H1 (cell line): ENCODE results near the gene TMEM108. TPM values are rescaled to one million over a fixed set of nuclear protein-coding genes. Genes with fewer than 3 reads are reported as not detected.

Experiments used
- CTCF ChIA-PET: fragments of 300-600 bp; sonication (Branson Sonifier 250); formaldehyde crosslinking; loops from one replicate; lab custom pipeline; 2021; ENCODE audit not compliant: partially characterized antibody; lab: Charles Lee
- POLR2A ChIA-PET: fragments of 300-600 bp; sonication (Branson Sonifier 250); formaldehyde crosslinking; loops from one replicate; lab custom pipeline; 2021; ENCODE audit warnings: inconsistent platforms; ENCODE audit not compliant: partially characterized antibody; lab: Charles Lee
- DNase-seq, 2 experiments: peaks; one replicate each; pipeline versions ENCODE4 v3.0.0 to v3.0.0-alpha.2; 2010 to 2022; ENCODE audit warnings: low spot score in 2 of 2, low read depth in 1 of 2, mixed read lengths in 1 of 2
- FAIRE-seq: peaks from 2 replicates; lab custom pipeline; 2011; peaks lifted over from hg19 to GRCh38; lab: Jason Lieb, UNC
- H2AFZ ChIP-seq: 2 replicates; pipeline ENCODE4 v1.8.1; 2012; ENCODE audit warnings: low read length, inconsistent platforms
- H2AK5ac ChIP-seq: 2 replicates; pipeline ENCODE4 v1.6.1; 2013; ENCODE audit warnings: low read depth, low read length
- H2BK120ac ChIP-seq: replicated peaks from 2 replicates; pipeline ENCODE3; 2013; ENCODE audit warnings: low read depth, low read length, inconsistent platforms
- H2BK12ac ChIP-seq: 2 replicates; pipeline ENCODE4 v1.6.1; 2013; ENCODE audit warnings: low read depth, low read length
- H2BK15ac ChIP-seq: 2 replicates; pipeline ENCODE4 v1.6.1; 2013; ENCODE audit warnings: low read length
- H2BK20ac ChIP-seq: 2 replicates; pipeline ENCODE4 v1.6.1; 2013; ENCODE audit warnings: low read length
- H2BK5ac ChIP-seq: 2 replicates; pipeline ENCODE4 v1.6.1; 2013; ENCODE audit warnings: low read depth, low read length
- H3K14ac ChIP-seq: 2 replicates; pipeline ENCODE4 v1.6.1; 2013; ENCODE audit warnings: inconsistent platforms; ENCODE audit not compliant: insufficient read length
- H3K18ac ChIP-seq: 2 replicates; pipeline ENCODE4 v1.6.1; 2013; ENCODE audit warnings: low read length; ENCODE audit errors: extremely low read depth
- H3K23ac ChIP-seq: 2 replicates; pipeline ENCODE4 v1.6.1; 2013; ENCODE audit warnings: inconsistent platforms; ENCODE audit not compliant: insufficient read length
- H3K23me2 ChIP-seq: 2 replicates; pipeline ENCODE4 v1.6.1; 2013; ENCODE audit warnings: low read depth, low read length
- H3K27ac ChIP-seq: 2 replicates; pipeline ENCODE4 v1.6.1; 2011; ENCODE audit warnings: low read depth, low read length, inconsistent platforms
- H3K27me3 ChIP-seq, 4 experiments: replicated peaks in 1 of 4; 1 replicate in 1 of 4; 2 replicates in 3 of 4; pipeline versions ENCODE4 v1.6.1 to v1.8.1; 2011 to 2013; ENCODE audit warnings: low read length in 3 of 4, mild to moderate bottlenecking in 3 of 4, inconsistent platforms in 2 of 4, mixed read lengths in 2 of 4, moderate library complexity in 1 of 4; ENCODE audit not compliant: control insufficient read depth in 3 of 4, insufficient read depth in 3 of 4; ENCODE audit errors: extremely low read depth in 1 of 4
- H3K36me3 ChIP-seq, 4 experiments: 2 replicates each; pipeline versions ENCODE4 v1.6.1 to v1.8.1; 2011 to 2013; ENCODE audit warnings: mild to moderate bottlenecking in 4 of 4, low read length in 3 of 4, moderate library complexity in 2 of 4, control low read depth in 1 of 4, inconsistent platforms in 1 of 4; ENCODE audit not compliant: insufficient read depth in 4 of 4, control insufficient read depth in 2 of 4
- H3K4ac ChIP-seq: replicated peaks from 2 replicates; pipeline ENCODE3; 2013; ENCODE audit warnings: low read length, low read depth, mixed read lengths, inconsistent platforms; ENCODE audit not compliant: insufficient read length
- H3K4me1 ChIP-seq, 4 experiments: replicated peaks in 1 of 4; 1 replicate in 1 of 4; 2 replicates in 3 of 4; pipeline versions ENCODE4 v1.6.1 to v1.8.1; 2011 to 2013; ENCODE audit warnings: low read length in 3 of 4, inconsistent platforms in 2 of 4, mixed read lengths in 1 of 4; ENCODE audit not compliant: insufficient read depth in 4 of 4, control insufficient read depth in 3 of 4
- H3K4me2 ChIP-seq, 2 experiments: 2 replicates each; pipeline versions ENCODE4 v1.6.1 to v1.8.1; 2011 to 2013; ENCODE audit warnings: low read depth in 2 of 2, low read length in 2 of 2, control low read depth in 1 of 2, inconsistent platforms in 1 of 2, mild to moderate bottlenecking in 1 of 2; ENCODE audit not compliant: insufficient read depth in 1 of 2
- H3K4me3 ChIP-seq, 4 experiments: fragments of 200-600, 300-600 bp in 1 of 4; sonication (generic), shearing (Covaris generic), sonication (Bioruptor Twin) in 1 of 4; 2 replicates each; pipeline versions ENCODE4 v1.5.1 to v1.8.1; 2011 to 2016; ENCODE audit warnings: low read length in 4 of 4, low read depth in 3 of 4, control low read depth in 2 of 4, inconsistent platforms in 2 of 4, mild to moderate bottlenecking in 2 of 4, mixed read lengths in 1 of 4, moderate library complexity in 1 of 4; ENCODE audit not compliant: insufficient read depth in 2 of 4; ENCODE audit errors: extremely low read depth in 1 of 4
- H3K56ac ChIP-seq: replicated peaks from 2 replicates; pipeline ENCODE3; 2013; ENCODE audit warnings: low read depth, mild to moderate bottlenecking, mixed read lengths, low read length, inconsistent platforms; ENCODE audit not compliant: insufficient read length
- H3K79me1 ChIP-seq: 2 replicates; pipeline ENCODE4 v1.6.1; 2013; ENCODE audit warnings: low read depth, low read length, control low read depth
- H3K79me2 ChIP-seq, 2 experiments: 2 replicates each; pipeline versions ENCODE4 v1.6.1 to v1.8.1; 2012 to 2013; ENCODE audit warnings: low read length in 2 of 2, mild to moderate bottlenecking in 2 of 2, inconsistent platforms in 1 of 2; ENCODE audit not compliant: insufficient read depth in 2 of 2, control insufficient read depth in 1 of 2
- H3K9ac ChIP-seq, 4 experiments: replicated peaks in 1 of 4; 1 replicate in 1 of 4; 2 replicates in 3 of 4; pipeline versions ENCODE4 v1.6.1 to v1.8.1; 2011 to 2013; ENCODE audit warnings: low read depth in 3 of 4, low read length in 3 of 4, control low read depth in 2 of 4, mild to moderate bottlenecking in 2 of 4, moderate library complexity in 2 of 4, inconsistent platforms in 1 of 4; ENCODE audit errors: extremely low read depth in 1 of 4
- H3K9me3 ChIP-seq, 2 experiments: 2 replicates each; pipeline versions ENCODE4 v1.6.1 to v1.8.1; 2012 to 2013; ENCODE audit warnings: mild to moderate bottlenecking in 2 of 2, moderate library complexity in 2 of 2, control low read depth in 1 of 2, inconsistent platforms in 1 of 2, low read depth in 1 of 2, low read length in 1 of 2, mixed read lengths in 1 of 2; ENCODE audit not compliant: insufficient read depth in 2 of 2
- H4K20me1 ChIP-seq, 2 experiments: replicated peaks in 1 of 2; 2 replicates each; pipeline versions ENCODE3 to v1.8.1; 2011 to 2013; ENCODE audit warnings: inconsistent platforms in 2 of 2, low read length in 2 of 2, mild to moderate bottlenecking in 1 of 2; ENCODE audit not compliant: insufficient read depth in 2 of 2, control insufficient read depth in 1 of 2
- H4K5ac ChIP-seq: 2 replicates; pipeline ENCODE4 v1.6.1; 2013; ENCODE audit warnings: low read length, low read depth, mixed read lengths, inconsistent platforms; ENCODE audit not compliant: insufficient read length
- H4K8ac ChIP-seq: 2 replicates; pipeline ENCODE4 v1.8.0; 2013; ENCODE audit warnings: mild to moderate bottlenecking, moderate library complexity, low read length, inconsistent platforms; ENCODE audit not compliant: insufficient read depth; ENCODE audit errors: extremely low read depth
- H4K91ac ChIP-seq: replicated peaks from 2 replicates; pipeline ENCODE3; 2013; ENCODE audit warnings: low read length, mixed read lengths, inconsistent platforms; ENCODE audit not compliant: insufficient read length
- ASH2L ChIP-seq: fragments of 200-600, 300-600 bp; sonication (generic); IDR thresholded peaks from one replicate; pipeline ENCODE4 v1.7.1; 2017; ENCODE audit warnings: low read length
- CTBP2 ChIP-seq: IDR thresholded peaks from 2 replicates; pipeline ENCODE4 v1.7.0; 2011; ENCODE audit warnings: borderline replicate concordance, mild to moderate bottlenecking, moderate library complexity, mixed read lengths, low read length; ENCODE audit not compliant: insufficient read depth, insufficient read length
- EP300 ChIP-seq, 2 experiments: IDR thresholded peaks; 1 replicate in 1 of 2; 2 replicates in 1 of 2; pipeline ENCODE4 v1.6.1; 2011 to 2012; ENCODE audit warnings: low read depth in 2 of 2, low read length in 2 of 2, mild to moderate bottlenecking in 2 of 2, borderline replicate concordance in 1 of 2, inconsistent platforms in 1 of 2, moderate library complexity in 1 of 2
- HDAC2 ChIP-seq, 2 experiments: fragments of 300-600 bp in 1 of 2; sonication (generic) in 1 of 2; IDR thresholded peaks; 2 replicates each; pipeline ENCODE4 v1.6.1; 2011 to 2012; ENCODE audit warnings: low read depth in 2 of 2, low read length in 2 of 2, mild to moderate bottlenecking in 2 of 2, moderate library complexity in 2 of 2, borderline replicate concordance in 1 of 2, inconsistent platforms in 1 of 2
- KDM4A ChIP-seq: IDR thresholded peaks from one replicate; pipeline ENCODE4 v1.7.1; 2012; ENCODE audit warnings: low read depth, mild to moderate bottlenecking, moderate library complexity, low read length, inconsistent platforms; ENCODE audit not compliant: severe bottlenecking
- MAX ChIP-seq: IDR thresholded peaks from 2 replicates; pipeline ENCODE4 v1.6.1; 2012; ENCODE audit warnings: inconsistent platforms
- POU5F1 ChIP-seq: IDR thresholded peaks from 2 replicates; pipeline ENCODE4 v1.6.1; 2011; ENCODE audit warnings: low read depth, mild to moderate bottlenecking, low read length, moderate library complexity
- SRF ChIP-seq: IDR thresholded peaks from 2 replicates; pipeline ENCODE4 v1.6.1; 2011; ENCODE audit warnings: mild to moderate bottlenecking, low read depth, low read length, moderate library complexity
- SUZ12 ChIP-seq: fragments of 200-600 bp; sonication (generic); IDR thresholded peaks from 2 replicates; pipeline ENCODE4 v1.6.1; 2012; ENCODE audit warnings: mild to moderate bottlenecking, inconsistent platforms, low read length, moderate library complexity, mixed read lengths
- TAF1 ChIP-seq: IDR thresholded peaks from 2 replicates; pipeline ENCODE4 v1.6.1; 2011; ENCODE audit warnings: mild to moderate bottlenecking, low read depth, low read length
- TCF12 ChIP-seq: IDR thresholded peaks from 2 replicates; pipeline ENCODE4 v1.6.1; 2011; ENCODE audit warnings: low read depth, mild to moderate bottlenecking, low read length
- ZNF274 ChIP-seq: IDR thresholded peaks from 2 replicates; pipeline ENCODE4 v1.7.0; 2012; ENCODE audit warnings: low read length, borderline replicate concordance; ENCODE audit errors: extremely low read depth
- WGBS, 2 experiments: shearing (Covaris generic) in 1 of 2; methylation state at CpG; one replicate each; pipeline versions ENCODE4 v1.1.6 to v1.1.7; 2013 to 2015; ENCODE audit warnings: low lambda C conversion rate in 2 of 2, mixed read lengths in 2 of 2, inconsistent platforms in 1 of 2, low coverage in 1 of 2, missing lambda C conversion rate in 1 of 2; ENCODE audit not compliant: insufficient replicate concordance in 2 of 2, insufficient coverage in 1 of 2, insufficient read length in 1 of 2; ENCODE audit errors: extremely low coverage in 1 of 2, missing lambda C conversion rate in 1 of 2; 5-methylcytosine and 5-hydroxymethylcytosine counted together
- polyA plus RNA-seq, 7 experiments: library from polyadenylated mRNA; depleted of rRNA in 3 of 7; stranded (reverse) in 5 of 7; unstranded in 2 of 7; fragments of >200 nt in 5 of 7; fragments of 200-250 nt in 2 of 7; gene quantifications; 1 replicate in 5 of 7; 2 replicates in 1 of 7; 4 replicates in 1 of 7; pipeline versions ENCODE4 v1.2.1 to v1.2.3, GENCODE V29; 2011 to 2013; ENCODE audit warnings: missing spikeins in 2 of 7, mixed read lengths in 2 of 7
- total RNA-seq: library from RNA; stranded (reverse); fragmentation: NEBNext Ultra II Directional; extraction: Animal tissue kit (Norgen Biotek cat#: 25700); gene quantifications from 2 replicates; pipeline ENCODE4 v1.2.1, GENCODE V29; 2021
- TF ChIP-seq, protein P1 (sequence below): IDR thresholded peaks from 2 replicates; pipeline ENCODE4 v1.6.1; 2012; ENCODE audit warnings: inconsistent platforms

Gene TMEM108
- total and polyA plus RNA-seq, 2 of the 8 experiments (the other 6 are each of a cell fraction or from before 2014, with no cell fraction given), result 14.3 to 16.2 TPM

DNA sequence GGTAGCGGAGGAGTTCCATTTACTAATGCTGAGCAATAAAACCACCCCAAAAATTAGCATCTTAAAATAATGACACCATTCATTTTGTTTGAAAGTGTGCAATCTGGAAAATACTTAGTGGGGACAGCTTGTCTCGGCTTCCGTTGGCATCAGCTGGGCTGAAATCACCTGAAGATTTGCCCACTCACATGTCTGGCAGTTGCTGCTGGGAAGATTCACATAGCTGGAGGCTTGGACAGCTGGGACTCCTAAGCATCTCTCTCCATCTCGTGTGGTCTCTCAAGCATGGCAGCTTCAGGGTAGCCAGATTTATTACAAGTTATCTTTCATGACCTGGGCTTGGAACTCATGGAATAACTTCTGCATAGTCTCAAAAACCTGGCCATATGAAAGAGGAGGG lies 323.2 kb downstream of the TMEM108 start:
- WGBS, 2 experiments, result 97% methylated on average over 4 of the region's 4 CpGs; no CpG with 5 or more reads in 1 of the 2 experiments
- TF ChIP-seq POU5F1 (no peak), CTBP2 (no peak), SUZ12 (no peak), ZNF274 (no peak), SRF (no peak), HDAC2 (IDR thresholded peaks at IDR 0.05; ENCODE audit: borderline replicate concordance in 1 of 2, low read depth in 2 of 2, low read length in 2 of 2) (no peak), TCF12 (no peak), EP300 (IDR thresholded peaks at IDR 0.05; ENCODE audit: borderline replicate concordance in 1 of 2, low read depth in 2 of 2, low read length in 2 of 2) (no peak), MAX (no peak), ASH2L (no peak), TAF1 (no peak), KDM4A (no peak)
- TF ChIP-seq, protein P1, sequence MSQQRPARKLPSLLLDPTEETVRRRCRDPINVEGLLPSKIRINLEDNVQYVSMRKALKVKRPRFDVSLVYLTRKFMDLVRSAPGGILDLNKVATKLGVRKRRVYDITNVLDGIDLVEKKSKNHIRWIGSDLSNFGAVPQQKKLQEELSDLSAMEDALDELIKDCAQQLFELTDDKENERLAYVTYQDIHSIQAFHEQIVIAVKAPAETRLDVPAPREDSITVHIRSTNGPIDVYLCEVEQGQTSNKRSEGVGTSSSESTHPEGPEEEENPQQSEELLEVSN, result no peak
- no peak overlapping the region for H2BK20ac ChIP-seq

More for the DNA sequence above, 323.2 kb downstream of the TMEM108 start:
- Histone ChIP-seq H2BK15ac (no peak overlapping the region), H2BK12ac (no peak overlapping the region), H4K20me1 (no peaks in the 10 kb centered on the region), H3K4me2 (no peak overlapping the region), H3K4ac (no peak overlapping the region), H3K4me1 (peaks cover 0 to 3% (median 2%) of the 10 kb centered on the region in 4 experiments; a peak in 2 of 7 replicates), H3K9ac (no peak overlapping the region), H2AFZ (no peak overlapping the region), H2BK120ac (no peak overlapping the region), H4K8ac (no peak overlapping the region), H3K56ac (no peak overlapping the region), H4K5ac (no peak overlapping the region), H3K4me3 (no peak overlapping the region), H3K23ac (no peak overlapping the region), H4K91ac (no peak overlapping the region), H3K79me2 (no peaks in the 10 kb centered on the region), H3K27ac (no peak overlapping the region), H2AK5ac (no peak overlapping the region), H3K36me3 (no peaks in the 10 kb centered on the region; a peak in 1 of 8 replicates), H3K79me1 (no peaks in the 10 kb centered on the region), H3K14ac (no peak overlapping the region), H2BK5ac (no peak overlapping the region), H3K27me3 (peaks cover 0 to 1% (median 0%) of the 10 kb centered on the region in 4 experiments; a peak in 1 of 7 replicates), H3K18ac (no peak overlapping the region), H3K23me2 (no peaks in the 10 kb centered on the region), H3K9me3 (no peaks in the 10 kb centered on the region)
- FAIRE-seq, result no peak
- POLR2A ChIA-PET, result no interaction called here
- CTCF ChIA-PET, result interaction anchor here (1.2 to 18.0 kb wide), 3 partner anchors 17 to 195 kb away, joined by 3 to 189 read pairs (median 5); no protein-coding TSS in a partner anchor
- DNase-seq, result no peak
